HG03558 (cell line): ENCODE data around the gene CPA3.
A peak's percentile ranks its signal among the peaks of the same experiment; 100 is the strongest.

Experiments
- ATAC-seq: cut with Tn5 transposase; IDR thresholded peaks from one replicate; pipeline ENCODE4 v1.9.1; 2021; ENCODE audit warnings: moderate number of reproducible peaks; ENCODE audit not compliant: unreplicated experiment; ENCODE audit errors: extremely low read depth

Gene CPA3

GRCh38 chr3:148856384-148856783 is 8.7 kb upstream of the CPA3 start:
- ATAC-seq, result no peak

GRCh38 chr3:148857316-148857715 is 7.8 kb upstream of the CPA3 start:
- no peak for ATAC-seq

GRCh38 chr3:148861277-148861869 is 3.7 kb upstream of the CPA3 start:
- ATAC-seq, result peak; percentile 71

GRCh38 chr3:148863297-148863696 is 1.8 kb upstream of the CPA3 start:
- ATAC-seq, result no peak

GRCh38 chr3:148863814-148864213 is 1.3 kb upstream of the CPA3 start:
- no peak for ATAC-seq

- ATAC-seq, result no peak
Measured at GRCh38 chr3:148866261-148866660, 1.2 kb downstream of the CPA3 start.

- ATAC-seq, result no peak
Measured at GRCh38 chr3:148873270-148873927, 8.3 kb downstream of the CPA3 start.

GRCh38 chr3:148873977-148874376 is 8.9 kb downstream of the CPA3 start:
- no peak for ATAC-seq

GRCh38 chr3:148878095-148878494 is 13.0 kb downstream of the CPA3 start:
- no peak for ATAC-seq

GRCh38 chr3:148879256-148879655 is 14.2 kb downstream of the CPA3 start:
- ATAC-seq, result no peak

GRCh38 chr3:148880681-148881080 is 15.6 kb downstream of the CPA3 start:
- ATAC-seq, result no peak

GRCh38 chr3:148881286-148881685 is 16.2 kb downstream of the CPA3 start:
- no peak for ATAC-seq

GRCh38 chr3:148882288-148882687 is 17.2 kb downstream of the CPA3 start:
- ATAC-seq, result no peak

GRCh38 chr3:148883163-148883562 is 18.1 kb downstream of the CPA3 start:
- no peak for ATAC-seq

GRCh38 chr3:148884261-148884660 is 19.2 kb downstream of the CPA3 start:
- ATAC-seq, result no peak

- ATAC-seq, result no peak
Measured at GRCh38 chr3:148889828-148890227, 24.7 kb downstream of the CPA3 start.

- ATAC-seq, result no peak
Measured at GRCh38 chr3:148896062-148896461, 31.0 kb downstream of the CPA3 start.

GRCh38 chr3:148901987-148902791 is 37.1 kb downstream of the CPA3 start:
- ATAC-seq, result no peak

GRCh38 chr3:148903022-148903442 is 37.9 kb downstream of the CPA3 start:
- ATAC-seq, result no peak

GRCh38 chr3:148903941-148904340 is 38.8 kb downstream of the CPA3 start:
- ATAC-seq, result no peak

- no peak for ATAC-seq
Measured at GRCh38 chr3:148906667-148907066, 41.6 kb downstream of the CPA3 start.
